CD4-positive, alpha-beta T cell treated with Interleukin-6 at 100 ng/mL for 8 hours (primary cell): Measurements from ENCODE around the gene UBTD1.
"Not testable (repeated sequence)": the region's sequence is repeated elsewhere in the genome, so short reads cannot be mapped to it uniquely, and the experiment has no call there.

ENCODE experiments used
- DNase-seq: peaks from one replicate; pipeline ENCODE4 v3.0.0-alpha.2; 2020; ENCODE audit warnings: mixed read lengths, low spot score

The UBTD1 gene

DNA sequence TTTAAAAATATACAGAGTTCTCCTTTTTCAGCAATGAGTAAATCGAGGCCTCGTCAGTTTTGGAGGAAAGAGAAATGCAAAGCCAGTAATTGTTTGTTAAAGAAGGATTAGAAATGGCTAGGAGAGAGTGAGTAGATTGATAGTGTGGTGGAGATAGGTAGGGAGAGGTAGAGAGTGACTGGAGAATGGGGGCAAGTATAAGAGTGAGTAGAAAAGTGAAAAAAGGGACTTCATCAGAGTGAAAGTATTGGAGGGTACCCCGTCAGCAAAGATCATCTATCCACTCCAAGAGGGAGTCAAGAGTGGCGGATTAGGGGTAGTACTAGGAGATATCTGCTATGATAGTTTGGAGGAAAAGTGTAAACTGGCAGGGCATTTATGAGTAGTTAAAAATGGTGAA lies 64.6 kb downstream of the UBTD1 start:
- no peak for DNase-seq

GRCh38 chr10:97564776-97565175 lies 66.1 kb downstream of the UBTD1 start:
- DNase-seq: no peak

GRCh38 chr10:97566336-97566996 lies 67.7 kb downstream of the UBTD1 start:
- no peak for DNase-seq

DNA sequence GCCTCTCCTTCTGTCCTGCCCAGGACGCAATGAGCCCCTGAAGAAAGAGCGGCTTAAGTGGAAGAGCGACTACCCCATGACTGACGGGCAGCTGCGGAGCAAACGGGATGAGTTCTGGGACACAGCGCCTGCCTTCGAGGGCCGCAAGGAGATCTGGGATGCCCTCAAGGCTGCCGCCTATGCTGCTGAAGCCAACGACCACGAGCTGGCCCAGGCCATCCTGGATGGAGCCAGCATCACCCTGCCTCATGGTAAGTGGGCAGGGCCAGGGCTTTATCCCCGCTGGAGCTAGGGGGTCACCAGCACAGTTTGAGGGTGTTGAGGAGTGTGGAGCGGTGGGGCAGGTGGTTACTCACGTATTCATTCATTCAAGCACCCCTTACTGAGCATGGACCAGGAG lies 69.2 kb downstream of the UBTD1 start:
- no peak for DNase-seq

DNA sequence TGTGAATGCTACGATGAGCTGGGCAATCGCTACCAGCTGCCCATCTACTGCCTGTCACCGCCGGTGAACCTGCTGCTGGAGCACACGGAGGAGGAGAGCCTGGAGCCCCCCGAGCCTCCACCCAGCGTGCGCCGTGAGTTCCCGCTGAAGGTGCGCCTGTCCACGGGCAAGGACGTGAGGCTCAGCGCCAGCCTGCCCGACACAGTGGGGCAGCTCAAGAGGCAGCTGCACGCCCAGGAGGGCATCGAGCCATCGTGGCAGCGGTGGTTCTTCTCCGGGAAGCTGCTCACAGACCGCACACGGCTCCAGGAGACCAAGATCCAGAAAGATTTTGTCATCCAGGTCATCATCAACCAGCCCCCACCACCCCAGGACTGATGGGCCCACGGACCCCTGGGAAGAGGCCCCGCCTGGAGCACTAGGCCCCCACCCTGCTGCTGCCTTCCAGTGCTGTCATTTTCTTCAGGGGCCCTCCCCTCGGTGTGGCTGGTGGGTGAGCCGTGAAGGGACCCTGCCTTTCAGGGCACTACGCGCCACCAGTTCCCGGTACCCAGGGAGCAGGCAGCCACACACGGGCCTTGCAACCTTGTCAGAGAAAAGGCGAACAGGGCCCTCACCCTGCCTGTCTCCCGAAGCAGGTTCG lies 71.5 kb downstream of the UBTD1 start:
- DNase-seq: no peak

DNA sequence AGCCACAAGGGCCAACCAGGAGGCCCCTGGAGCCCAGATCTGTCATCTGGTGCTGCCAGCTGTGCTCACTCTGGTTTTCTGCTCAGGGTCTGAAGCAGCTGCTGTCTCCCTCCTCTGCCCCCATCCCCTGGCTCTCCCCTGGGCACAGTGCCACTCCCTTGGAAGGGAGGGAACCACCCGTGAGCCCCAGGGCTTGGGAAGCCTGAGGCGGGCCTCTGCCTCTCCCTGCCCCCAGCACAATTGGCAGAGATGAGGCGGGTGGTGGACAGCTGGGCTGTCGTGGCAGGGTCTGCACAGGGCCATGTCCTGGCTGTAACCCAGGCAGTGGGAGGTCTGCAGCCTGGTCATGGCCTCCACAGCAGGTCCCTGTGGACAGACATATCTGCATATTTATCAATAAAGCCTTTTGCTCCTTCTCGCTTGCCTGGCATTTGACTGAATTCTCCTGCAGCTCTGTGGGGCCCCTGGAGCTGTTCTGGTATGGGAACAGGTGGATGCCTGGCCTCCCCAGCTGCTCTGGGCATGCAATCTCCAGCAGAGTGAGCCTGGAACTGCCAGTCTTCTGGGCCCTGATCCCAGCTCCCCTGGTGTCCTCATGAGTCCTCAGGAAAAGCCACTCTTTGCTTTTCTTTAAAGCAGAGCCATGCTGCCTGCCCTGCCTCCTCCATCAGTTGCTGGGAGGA lies 72.2 kb downstream of the UBTD1 start:
- no peak for DNase-seq

- no peak for DNase-seq
Measured at GRCh38 chr10:97571622-97572021, 72.9 kb downstream of the UBTD1 start.

GRCh38 chr10:97572214-97572989 lies 73.7 kb downstream of the UBTD1 start, which contains the start of gene ANKRD2:
TSS of gene ANKRD2 (plus strand) at chr10:97572779. CDS start at chr10:97572789, 10 bp downstream.
- peak; percentile 31 for DNase-seq

- no peak for DNase-seq
Measured at GRCh38 chr10:97573021-97573420, 74.3 kb downstream of the UBTD1 start.

GRCh38 chr10:97573672-97574071 lies 74.9 kb downstream of the UBTD1 start:
- no peak for DNase-seq

GRCh38 chr10:97574374-97575126 lies 75.8 kb downstream of the UBTD1 start:
- no peak for DNase-seq

GRCh38 chr10:97575127-97575668 lies 76.5 kb downstream of the UBTD1 start:
- no peak for DNase-seq

GRCh38 chr10:97576487-97576886 lies 77.8 kb downstream of the UBTD1 start:
- not testable (repeated sequence) for DNase-seq

DNA sequence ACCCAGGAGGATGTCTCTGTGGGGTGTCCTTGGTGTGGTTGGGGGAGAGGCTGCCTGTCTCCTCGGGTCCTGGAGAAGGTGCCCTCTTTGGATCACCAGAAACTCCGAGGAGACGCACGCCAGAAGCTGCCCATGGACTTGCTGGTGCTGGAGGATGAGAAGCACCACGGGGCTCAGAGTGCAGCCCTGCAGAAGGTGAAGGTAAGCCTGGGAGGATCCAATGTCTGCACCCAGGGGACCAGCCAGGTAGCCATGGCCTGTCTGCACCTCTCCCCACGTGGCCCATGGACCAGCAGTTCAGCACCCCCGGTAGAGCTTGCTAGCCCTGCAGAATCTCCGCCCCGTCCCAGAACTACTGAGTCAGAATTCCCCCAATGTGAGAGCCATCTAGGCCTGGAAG lies 79.0 kb downstream of the UBTD1 start:
- DNase-seq: no peak

GRCh38 chr10:97578171-97578844 lies 79.6 kb downstream of the UBTD1 start:
- DNase-seq: no peak

DNA sequence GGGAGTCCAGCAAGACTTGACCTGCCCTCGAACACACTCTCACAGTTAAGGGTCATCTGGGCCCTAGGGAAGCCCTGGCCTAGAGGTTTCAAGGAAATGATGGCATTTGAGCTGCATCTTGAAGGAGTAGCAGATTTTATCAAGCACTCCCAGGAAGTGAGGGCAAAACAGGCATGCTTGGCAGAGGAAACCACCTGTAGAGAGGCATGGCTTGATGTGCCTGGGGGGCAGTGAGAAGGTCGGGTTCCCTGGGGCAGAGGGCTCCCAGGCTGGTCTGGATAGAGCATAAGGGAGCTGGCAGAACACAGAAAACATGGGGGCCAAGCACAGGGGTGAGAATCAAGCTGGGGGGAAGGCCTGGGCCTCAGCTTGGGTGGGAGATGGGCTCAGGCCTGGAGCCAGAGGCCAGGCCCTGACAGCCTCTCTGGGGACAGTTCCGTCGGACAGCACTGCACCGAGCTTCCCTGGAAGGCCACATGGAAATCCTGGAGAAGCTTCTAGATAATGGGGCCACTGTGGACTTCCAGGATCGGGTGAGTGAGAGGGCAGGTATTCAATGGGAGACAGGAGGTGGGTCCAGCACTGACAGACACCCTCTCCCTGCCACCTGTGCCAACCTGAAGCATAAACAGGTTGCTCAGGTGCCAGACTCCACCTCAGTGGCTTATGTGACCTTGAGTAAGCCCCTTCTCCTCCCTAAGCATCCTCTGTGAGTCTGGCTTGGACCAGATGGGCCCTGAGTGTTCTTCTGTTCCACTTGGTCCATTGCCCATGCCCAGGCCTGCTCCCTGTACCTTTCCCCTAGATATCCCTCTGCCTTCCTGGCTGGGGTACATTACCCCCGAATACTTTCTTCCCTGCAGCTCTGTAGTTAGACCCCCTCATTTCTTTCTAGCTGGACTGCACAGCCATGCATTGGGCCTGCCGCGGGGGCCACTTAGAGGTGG lies 82.0 kb downstream of the UBTD1 start:
- DNase-seq: no peak

GRCh38 chr10:97582169-97582568 lies 83.4 kb downstream of the UBTD1 start:
- DNase-seq: no peak

DNA sequence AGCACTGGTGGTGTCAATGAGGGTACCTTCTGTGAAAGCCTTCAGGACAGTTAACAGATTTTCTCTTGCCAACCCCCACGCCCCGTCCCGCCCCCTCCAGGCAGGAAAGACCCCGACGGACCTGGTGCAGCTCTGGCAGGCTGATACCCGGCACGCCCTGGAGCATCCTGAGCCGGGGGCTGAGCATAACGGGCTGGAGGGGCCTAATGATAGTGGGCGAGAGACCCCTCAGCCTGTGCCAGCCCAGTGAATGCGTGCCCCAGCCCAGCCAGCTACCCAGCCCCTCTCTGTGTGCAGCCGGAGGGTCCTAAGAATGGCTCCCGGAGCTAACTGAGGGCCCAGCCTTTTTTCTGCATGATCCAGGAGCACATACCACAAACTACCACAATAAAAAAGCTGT lies 84.8 kb downstream of the UBTD1 start:
- DNase-seq: no peak

- no peak for DNase-seq
Measured at GRCh38 chr10:97584060-97584797, 85.5 kb downstream of the UBTD1 start, which contains the start of gene HOGA1. TSS of gene HOGA1 (plus strand) at chr10:97584389. CDS start at chr10:97584704, 315 bp downstream.
